Measurements from ENCODE around the gene NET1.

The NET1 gene

GRCh38 chr10:5464546-5464945 is 52.2 kb downstream of the NET1 start:
- Histone ChIP-seq H3K4me1 (ENCODE audit: control insufficient read depth, low read depth, low read length) (peaks cover 14% of the 10 kb centered on the region), H4K5ac (ENCODE audit: low read length) (no peak overlapping the region), H3K79me1 (ENCODE audit: low read length) (no peaks in the 10 kb centered on the region), H2BK15ac (replicated peaks; ENCODE audit: low read depth) (no peak overlapping the region), H3K79me2 (ENCODE audit: control insufficient read depth, insufficient read depth, low read length) (no peaks in the 10 kb centered on the region), H3K27me3 (ENCODE audit: insufficient read depth, low read length, poor library complexity) (no peaks in the 10 kb centered on the region), H2AK5ac (ENCODE audit: low read length) (no peak overlapping the region), H3K23ac (ENCODE audit: low read length) (no peak overlapping the region), H2BK5ac (ENCODE audit: low read length) (no peak overlapping the region), H2BK120ac (ENCODE audit: low read depth, low read length) (no peak overlapping the region), H3K4me3 (ENCODE audit: low read length) (no peak overlapping the region), H3K36me3 (ENCODE audit: control insufficient read depth, insufficient read depth, low read length) (peaks cover 2% of the 10 kb centered on the region), H4K8ac (ENCODE audit: low read depth, low read length) (no peak overlapping the region), H3K9ac (ENCODE audit: low read length) (no peak overlapping the region), H3K56ac (ENCODE audit: low read length) (no peak overlapping the region), H3K4ac (ENCODE audit: low read depth, low read length) (no peak overlapping the region), H3K18ac (ENCODE audit: low read length) (no peak overlapping the region), H3K4me2 (ENCODE audit: low read length) (no peak overlapping the region), H3K27ac (ENCODE audit: low read depth, low read length) (no peak overlapping the region)
- no CpG with 5 or more reads among the region's 5 CpGs for WGBS (ENCODE audit: extremely low coverage, insufficient coverage, low lambda C conversion rate)
- peak; percentile 64 for DNase-seq

GRCh38 chr10:5465976-5466450 is 53.7 kb downstream of the NET1 start:
- Histone ChIP-seq H3K18ac (ENCODE audit: low read length) (peak overlapping the region; percentile 97), H3K36me3 (ENCODE audit: control insufficient read depth, insufficient read depth, low read length) (no peaks in the 10 kb centered on the region), H3K4me2 (ENCODE audit: low read length) (no peak overlapping the region), H4K8ac (ENCODE audit: low read depth, low read length) (no peak overlapping the region), H3K27me3 (ENCODE audit: insufficient read depth, low read length, poor library complexity) (no peaks in the 10 kb centered on the region), H2BK120ac (ENCODE audit: low read depth, low read length) (peak overlapping the region; percentile 82), H4K5ac (ENCODE audit: low read length) (no peak overlapping the region), H3K4me1 (ENCODE audit: control insufficient read depth, low read depth, low read length) (peaks cover 14% of the 10 kb centered on the region), H3K23ac (ENCODE audit: low read length) (no peak overlapping the region), H2AK5ac (ENCODE audit: low read length) (no peak overlapping the region), H3K56ac (ENCODE audit: low read length) (peak overlapping the region; percentile 84), H3K79me1 (ENCODE audit: low read length) (no peaks in the 10 kb centered on the region), H3K9ac (ENCODE audit: low read length) (peak overlapping the region; percentile 71), H2BK15ac (replicated peaks; ENCODE audit: low read depth) (peak overlapping the region; percentile 59), H2BK5ac (ENCODE audit: low read length) (peak overlapping the region; percentile 55), H3K27ac (ENCODE audit: low read depth, low read length) (peak overlapping the region; percentile 91), H3K4me3 (ENCODE audit: low read length) (no peak overlapping the region), H3K79me2 (ENCODE audit: control insufficient read depth, insufficient read depth, low read length) (no peaks in the 10 kb centered on the region), H3K4ac (ENCODE audit: low read depth, low read length) (peak overlapping the region; percentile 95)
- DNase-seq = no peak
- WGBS (ENCODE audit: extremely low coverage, insufficient coverage, low lambda C conversion rate) = no CpG with 5 or more reads among the region's 12 CpGs

GRCh38 chr10:5466451-5467206 is 54.3 kb downstream of the NET1 start:
- H3K56ac ChIP-seq (ENCODE audit: low read length) = peak overlapping the region; percentile 84
- no peak overlapping the region for H3K23ac ChIP-seq (ENCODE audit: low read length)
- H3K36me3 ChIP-seq (ENCODE audit: control insufficient read depth, insufficient read depth, low read length) = no peaks in the 10 kb centered on the region
- peak overlapping the region; percentile 71 for H3K9ac ChIP-seq (ENCODE audit: low read length)
- peak overlapping the region; percentile 78 for H2BK5ac ChIP-seq (ENCODE audit: low read length)
- no peak overlapping the region for H3K4me3 ChIP-seq (ENCODE audit: low read length)
- H2BK15ac ChIP-seq (replicated peaks; ENCODE audit: low read depth) = peak overlapping the region; percentile 59
- H3K18ac ChIP-seq (ENCODE audit: low read length) = peak overlapping the region; percentile 97
- peak overlapping the region; percentile 91 for H3K27ac ChIP-seq (ENCODE audit: low read depth, low read length)
- H4K5ac ChIP-seq (ENCODE audit: low read length) = no peak overlapping the region
- peak overlapping the region; percentile 95 for H3K4ac ChIP-seq (ENCODE audit: low read depth, low read length)
- peak overlapping the region; percentile 82 for H2BK120ac ChIP-seq (ENCODE audit: low read depth, low read length)
- DNase-seq = peak; percentile 98
- no peaks in the 10 kb centered on the region for H3K79me2 ChIP-seq (ENCODE audit: control insufficient read depth, insufficient read depth, low read length)
- H3K4me2 ChIP-seq (ENCODE audit: low read length) = no peak overlapping the region
- no peak overlapping the region for H2AK5ac ChIP-seq (ENCODE audit: low read length)
- H4K8ac ChIP-seq (ENCODE audit: low read depth, low read length) = no peak overlapping the region
- H3K79me1 ChIP-seq (ENCODE audit: low read length) = no peaks in the 10 kb centered on the region
- no CpG with 5 or more reads among the region's 18 CpGs for WGBS (ENCODE audit: extremely low coverage, insufficient coverage, low lambda C conversion rate)
- no peaks in the 10 kb centered on the region for H3K27me3 ChIP-seq (ENCODE audit: insufficient read depth, low read length, poor library complexity)
- H3K4me1 ChIP-seq (ENCODE audit: control insufficient read depth, low read depth, low read length) = peaks cover 14% of the 10 kb centered on the region

GRCh38 chr10:5467207-5467535 is 54.8 kb downstream of the NET1 start:
- H3K18ac ChIP-seq (ENCODE audit: low read length) = peak overlapping the region; percentile 54
- no peak overlapping the region for H3K23ac ChIP-seq (ENCODE audit: low read length)
- H3K4ac ChIP-seq (ENCODE audit: low read depth, low read length) = peak overlapping the region; percentile 67
- H3K79me2 ChIP-seq (ENCODE audit: control insufficient read depth, insufficient read depth, low read length) = no peaks in the 10 kb centered on the region
- peak; percentile 49 for DNase-seq
- no peak overlapping the region for H2AK5ac ChIP-seq (ENCODE audit: low read length)
- H2BK5ac ChIP-seq (ENCODE audit: low read length) = peak overlapping the region; percentile 78
- no peaks in the 10 kb centered on the region for H3K79me1 ChIP-seq (ENCODE audit: low read length)
- no CpG with 5 or more reads among the region's 8 CpGs for WGBS (ENCODE audit: extremely low coverage, insufficient coverage, low lambda C conversion rate)
- H4K8ac ChIP-seq (ENCODE audit: low read depth, low read length) = no peak overlapping the region
- no peaks in the 10 kb centered on the region for H3K36me3 ChIP-seq (ENCODE audit: control insufficient read depth, insufficient read depth, low read length)
- H2BK15ac ChIP-seq (replicated peaks; ENCODE audit: low read depth) = no peak overlapping the region
- no peak overlapping the region for H4K5ac ChIP-seq (ENCODE audit: low read length)
- H3K4me2 ChIP-seq (ENCODE audit: low read length) = no peak overlapping the region
- H3K56ac ChIP-seq (ENCODE audit: low read length) = peak overlapping the region; percentile 84
- peak overlapping the region; percentile 91 for H3K27ac ChIP-seq (ENCODE audit: low read depth, low read length)
- H2BK120ac ChIP-seq (ENCODE audit: low read depth, low read length) = peak overlapping the region; percentile 16
- peak overlapping the region; percentile 40 for H3K9ac ChIP-seq (ENCODE audit: low read length)
- H3K4me3 ChIP-seq (ENCODE audit: low read length) = no peak overlapping the region
- no peaks in the 10 kb centered on the region for H3K27me3 ChIP-seq (ENCODE audit: insufficient read depth, low read length, poor library complexity)
- peaks cover 13% of the 10 kb centered on the region for H3K4me1 ChIP-seq (ENCODE audit: control insufficient read depth, low read depth, low read length)

GRCh38 chr10:5467634-5468255 is 55.4 kb downstream of the NET1 start:
- Histone ChIP-seq H2BK5ac (ENCODE audit: low read length) (no peak overlapping the region), H2BK15ac (replicated peaks; ENCODE audit: low read depth) (no peak overlapping the region), H3K4me1 (ENCODE audit: control insufficient read depth, low read depth, low read length) (peaks cover 10% of the 10 kb centered on the region), H4K5ac (ENCODE audit: low read length) (no peak overlapping the region), H3K9ac (ENCODE audit: low read length) (no peak overlapping the region), H3K18ac (ENCODE audit: low read length) (peak overlapping the region; percentile 51), H3K79me2 (ENCODE audit: control insufficient read depth, insufficient read depth, low read length) (no peaks in the 10 kb centered on the region), H3K79me1 (ENCODE audit: low read length) (no peaks in the 10 kb centered on the region), H2AK5ac (ENCODE audit: low read length) (peak overlapping the region; percentile 64), H3K4me2 (ENCODE audit: low read length) (no peak overlapping the region), H3K56ac (ENCODE audit: low read length) (peak overlapping the region; percentile 67), H3K4me3 (ENCODE audit: low read length) (no peak overlapping the region), H3K36me3 (ENCODE audit: control insufficient read depth, insufficient read depth, low read length) (no peaks in the 10 kb centered on the region), H2BK120ac (ENCODE audit: low read depth, low read length) (peak overlapping the region; percentile 31), H4K8ac (ENCODE audit: low read depth, low read length) (no peak overlapping the region), H3K23ac (ENCODE audit: low read length) (no peak overlapping the region), H3K27me3 (ENCODE audit: insufficient read depth, low read length, poor library complexity) (no peaks in the 10 kb centered on the region), H3K27ac (ENCODE audit: low read depth, low read length) (peak overlapping the region; percentile 91), H3K4ac (ENCODE audit: low read depth, low read length) (peak overlapping the region; percentile 67)
- DNase-seq = no peak
- WGBS (ENCODE audit: extremely low coverage, insufficient coverage, low lambda C conversion rate) = no CpG with 5 or more reads among the region's 6 CpGs
